Glutamatergic neuron (in vitro differentiated cells): ENCODE data around the gene C15orf39. TPM values are rescaled to one million over a fixed set of nuclear protein-coding genes. Genes with fewer than 3 reads are reported as not detected.
A peak's percentile ranks its signal among the peaks of the same experiment; 100 is the strongest.

Experiments
- DNase-seq: peaks from one replicate; pipeline ENCODE4 v3.0.0; 2022
- H3K27ac Mint-ChIP-seq: one replicate; pipeline ENCODE4 v1.8.0; 2020; ENCODE audit warnings: mild to moderate bottlenecking, mixed read lengths, inconsistent platforms; ENCODE audit not compliant: unreplicated experiment
- H3K27me3 Mint-ChIP-seq: one replicate; pipeline ENCODE4 v1.8.0; 2020; ENCODE audit warnings: mild to moderate bottlenecking, moderate library complexity, mixed read lengths, inconsistent platforms; ENCODE audit not compliant: unreplicated experiment
- H3K36me3 Mint-ChIP-seq: one replicate; pipeline ENCODE4 v1.8.0; 2020; ENCODE audit warnings: mild to moderate bottlenecking, mixed read lengths, inconsistent platforms; ENCODE audit not compliant: unreplicated experiment
- H3K4me1 Mint-ChIP-seq: one replicate; pipeline ENCODE4 v1.8.0; 2020; ENCODE audit warnings: mild to moderate bottlenecking, low read depth, mixed read lengths, inconsistent platforms; ENCODE audit not compliant: unreplicated experiment
- H3K4me3 Mint-ChIP-seq: one replicate; pipeline ENCODE4 v1.8.0; 2020; ENCODE audit warnings: mild to moderate bottlenecking, mixed read lengths, inconsistent platforms; ENCODE audit not compliant: unreplicated experiment
- H3K9me3 Mint-ChIP-seq: one replicate; pipeline ENCODE4 v1.8.0; 2020; ENCODE audit warnings: mild to moderate bottlenecking, moderate library complexity, mixed read lengths, inconsistent platforms; ENCODE audit not compliant: unreplicated experiment
- total RNA-seq: library from RNA; stranded (reverse); fragmentation: NEBNext Ultra II Directional; extraction: Animal tissue kit (Norgen Biotek cat#: 25700); gene quantifications from one replicate; pipeline ENCODE4 v1.2.1, GENCODE V29; 2021; ENCODE audit not compliant: unreplicated experiment
- TF ChIP-seq, protein P1 (sequence below): fragments of 200-600 bp; sonication (generic); IDR thresholded peaks from one replicate; pipeline ENCODE4 v1.5.0; 2021; ENCODE audit not compliant: partially characterized antibody, unreplicated experiment

C15orf39 gene
- total RNA-seq, 1 donor from 2014 or later, result 9.0 TPM

DNA sequence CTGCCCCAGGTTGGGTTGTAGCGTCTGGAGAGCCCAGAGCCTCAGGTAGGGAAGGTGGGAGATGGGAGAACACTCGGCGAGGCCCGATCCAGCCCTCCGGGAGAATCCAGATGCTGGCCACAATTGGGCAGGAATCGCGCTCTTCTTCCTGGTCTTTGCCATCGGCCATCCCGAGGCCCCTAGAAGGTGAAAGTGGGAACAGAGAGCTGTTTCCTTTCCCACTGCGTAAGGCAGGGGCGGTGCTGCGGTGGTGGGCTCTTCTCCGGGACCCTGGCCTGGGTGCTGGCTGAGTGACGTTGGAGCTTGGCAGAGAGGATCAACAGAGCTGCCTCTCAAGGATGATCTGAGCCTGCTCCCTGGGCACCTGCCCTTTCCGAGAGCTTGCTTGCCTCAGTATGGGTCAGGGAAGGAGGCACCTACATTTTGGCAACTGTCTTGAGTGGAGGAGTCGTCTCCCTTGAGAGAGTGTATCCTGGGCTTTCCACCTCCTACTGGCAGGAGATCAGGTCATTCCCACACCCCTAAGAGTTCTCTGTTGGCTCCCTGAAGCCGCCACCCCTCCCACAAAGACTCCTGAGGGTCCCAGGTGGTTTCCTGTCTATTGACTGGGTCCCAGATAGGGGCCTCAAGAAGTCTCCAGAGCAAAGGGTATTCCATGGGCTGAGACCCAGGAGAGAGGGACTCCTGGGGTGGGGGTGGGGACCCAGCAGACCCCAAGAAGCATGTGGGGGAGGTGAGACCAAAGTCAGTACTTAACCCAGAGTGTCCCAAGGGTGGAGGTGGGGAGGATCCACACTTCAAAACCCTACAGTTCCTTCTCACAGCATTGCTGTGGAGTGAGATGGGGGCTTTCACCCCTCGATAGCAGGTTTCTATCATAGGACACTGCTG, 1.6 kb downstream of the C15orf39 start:
- no peak overlapping the region for H3K27ac Mint-ChIP-seq
- peaks cover 11% of the 10 kb centered on the region for H3K9me3 Mint-ChIP-seq
- no peak for DNase-seq
- H3K4me3 Mint-ChIP-seq, result peak overlapping the region; percentile 77
- peaks cover 10% of the 10 kb centered on the region for H3K4me1 Mint-ChIP-seq
- no peaks in the 10 kb centered on the region for H3K36me3 Mint-ChIP-seq
- TF ChIP-seq, protein P1, sequence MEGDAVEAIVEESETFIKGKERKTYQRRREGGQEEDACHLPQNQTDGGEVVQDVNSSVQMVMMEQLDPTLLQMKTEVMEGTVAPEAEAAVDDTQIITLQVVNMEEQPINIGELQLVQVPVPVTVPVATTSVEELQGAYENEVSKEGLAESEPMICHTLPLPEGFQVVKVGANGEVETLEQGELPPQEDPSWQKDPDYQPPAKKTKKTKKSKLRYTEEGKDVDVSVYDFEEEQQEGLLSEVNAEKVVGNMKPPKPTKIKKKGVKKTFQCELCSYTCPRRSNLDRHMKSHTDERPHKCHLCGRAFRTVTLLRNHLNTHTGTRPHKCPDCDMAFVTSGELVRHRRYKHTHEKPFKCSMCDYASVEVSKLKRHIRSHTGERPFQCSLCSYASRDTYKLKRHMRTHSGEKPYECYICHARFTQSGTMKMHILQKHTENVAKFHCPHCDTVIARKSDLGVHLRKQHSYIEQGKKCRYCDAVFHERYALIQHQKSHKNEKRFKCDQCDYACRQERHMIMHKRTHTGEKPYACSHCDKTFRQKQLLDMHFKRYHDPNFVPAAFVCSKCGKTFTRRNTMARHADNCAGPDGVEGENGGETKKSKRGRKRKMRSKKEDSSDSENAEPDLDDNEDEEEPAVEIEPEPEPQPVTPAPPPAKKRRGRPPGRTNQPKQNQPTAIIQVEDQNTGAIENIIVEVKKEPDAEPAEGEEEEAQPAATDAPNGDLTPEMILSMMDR, result no peak
- peaks cover 14% of the 10 kb centered on the region for H3K27me3 Mint-ChIP-seq

DNA sequence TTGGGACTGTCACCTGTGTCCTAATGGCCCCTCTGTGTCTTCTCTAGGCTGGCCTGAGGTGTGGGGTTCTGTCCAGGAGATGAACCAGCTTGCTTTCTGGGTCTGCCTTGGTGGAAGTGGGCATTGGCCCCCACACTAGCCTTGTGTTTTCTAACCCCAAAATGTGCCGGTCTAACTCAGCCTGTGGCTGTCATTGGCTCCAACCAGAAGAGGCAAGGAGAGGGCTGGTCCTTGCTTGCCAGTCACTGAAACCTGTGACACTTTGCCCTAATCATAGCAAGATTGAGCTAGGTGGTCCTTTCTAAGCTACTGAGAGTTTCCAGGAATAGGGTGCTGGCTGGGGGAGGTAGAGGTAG, 2.2 kb downstream of the C15orf39 start:
- TF ChIP-seq, protein P1, result no peak
- Mint-ChIP-seq H3K9me3 (peaks cover 11% of the 10 kb centered on the region), H3K27me3 (peaks cover 14% of the 10 kb centered on the region), H3K4me3 (peak overlapping the region; percentile 30), H3K27ac (no peak overlapping the region), H3K36me3 (no peaks in the 10 kb centered on the region), H3K4me1 (peaks cover 10% of the 10 kb centered on the region)
- no peak for DNase-seq

DNA sequence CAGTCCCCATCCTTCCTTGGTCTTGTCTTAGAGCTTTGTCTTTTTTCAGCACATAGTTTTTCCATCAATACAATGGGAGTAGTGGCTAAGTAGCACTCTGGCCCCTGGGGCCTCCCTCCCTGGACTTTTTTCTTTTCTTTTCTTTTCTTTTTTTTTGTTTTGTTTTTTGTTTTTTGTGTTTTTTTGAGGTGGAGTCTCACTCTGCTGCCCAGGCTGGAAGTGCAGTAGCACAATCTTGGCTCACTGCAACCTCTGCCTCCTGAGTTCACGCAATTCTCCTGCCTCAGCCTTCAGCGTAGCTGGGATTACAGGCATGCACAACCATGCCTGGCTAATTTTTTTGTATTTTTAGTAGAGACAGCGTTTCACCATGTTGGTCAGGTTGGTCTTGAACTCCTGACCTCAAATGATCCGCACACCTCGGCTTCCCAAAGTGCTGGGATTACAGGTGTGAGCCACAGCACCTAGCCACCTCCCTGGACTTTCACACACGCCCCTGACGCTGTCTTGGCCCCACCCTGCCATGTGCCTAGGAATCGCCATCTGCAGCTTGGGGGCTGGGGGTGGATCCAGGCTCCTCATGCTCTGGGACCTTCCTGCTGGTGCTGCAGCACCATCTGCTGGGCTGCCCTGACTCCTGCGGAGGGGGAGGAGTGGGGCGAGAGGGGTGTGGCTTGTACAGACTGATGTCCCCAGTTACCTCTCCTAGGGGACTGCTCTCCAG, 2.8 kb downstream of the C15orf39 start:
- TF ChIP-seq, protein P1, result peak; percentile 31
- Mint-ChIP-seq H3K27ac (peak overlapping the region; percentile 9), H3K4me1 (peaks cover 15% of the 10 kb centered on the region), H3K9me3 (peaks cover 11% of the 10 kb centered on the region), H3K4me3 (peak overlapping the region; percentile 57), H3K36me3 (no peaks in the 10 kb centered on the region), H3K27me3 (peaks cover 15% of the 10 kb centered on the region)
- peak; percentile 92 for DNase-seq

DNA sequence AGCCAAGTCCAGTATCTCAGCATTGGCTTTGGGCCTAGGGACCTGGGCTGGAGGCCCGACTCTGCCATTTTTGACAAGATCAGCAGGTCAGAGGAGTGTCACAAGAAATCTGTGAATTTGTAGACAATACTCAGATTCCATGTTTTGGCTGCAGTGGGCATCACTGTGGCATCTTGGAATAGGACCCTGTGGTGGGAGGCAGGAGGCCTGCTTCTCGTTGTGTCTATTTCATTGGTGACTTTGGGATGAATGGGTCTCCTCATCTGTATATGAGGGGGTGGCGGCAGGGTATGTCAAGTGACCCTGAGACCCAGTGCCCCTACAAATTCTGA, 3.3 kb downstream of the C15orf39 start:
- Mint-ChIP-seq H3K9me3 (peaks cover 11% of the 10 kb centered on the region), H3K27me3 (peaks cover 12% of the 10 kb centered on the region), H3K36me3 (no peaks in the 10 kb centered on the region), H3K4me1 (peaks cover 16% of the 10 kb centered on the region), H3K27ac (peak overlapping the region; percentile 9), H3K4me3 (no peak overlapping the region)
- no peak for DNase-seq
- TF ChIP-seq, protein P1, result no peak

DNA sequence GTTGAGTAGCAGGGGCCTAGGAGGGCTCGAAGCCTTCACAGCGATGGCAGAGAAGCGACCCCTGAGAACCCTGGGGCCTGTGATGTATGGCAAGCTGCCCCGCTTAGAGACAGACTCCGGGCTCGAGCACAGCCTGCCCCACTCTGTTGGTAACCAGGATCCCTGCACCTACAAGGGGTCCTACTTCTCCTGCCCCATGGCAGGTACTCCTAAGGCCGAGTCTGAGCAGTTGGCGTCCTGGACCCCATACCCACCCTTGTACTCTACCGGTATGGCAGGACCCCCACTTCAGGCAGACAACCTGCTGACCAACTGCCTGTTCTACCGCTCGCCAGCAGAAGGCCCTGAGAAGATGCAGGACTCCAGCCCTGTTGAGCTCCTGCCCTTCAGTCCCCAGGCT, 4.3 kb downstream of the C15orf39 start:
- peaks cover 12% of the 10 kb centered on the region for H3K27me3 Mint-ChIP-seq
- no peaks in the 10 kb centered on the region for H3K36me3 Mint-ChIP-seq
- H3K9me3 Mint-ChIP-seq, result peaks cover 11% of the 10 kb centered on the region
- peaks cover 16% of the 10 kb centered on the region for H3K4me1 Mint-ChIP-seq
- no peak overlapping the region for H3K4me3 Mint-ChIP-seq
- H3K27ac Mint-ChIP-seq, result no peak overlapping the region
- no peak for DNase-seq
- TF ChIP-seq, protein P1, result no peak
